SK-MEL-5 (cell line): ENCODE results near the gene PGAM5. TPM values are rescaled to one million over a fixed set of nuclear protein-coding genes. Genes with fewer than 3 reads are reported as not detected.
A peak's percentile ranks its signal among the peaks of the same experiment; 100 is the strongest.
"Not testable (repeated sequence)": the region's sequence is repeated elsewhere in the genome, so short reads cannot be mapped to it uniquely, and the experiment has no call there.

Experiments
- DNase-seq: peaks from one replicate; pipeline ENCODE4 v3.0.0-alpha.2; 2016; ENCODE audit warnings: low read depth, low spot score
- in situ Hi-C: cut with HindIII; loops from 2 replicates; pipeline ENCODE4 v1.10.0; 2016; ENCODE audit warnings: low sequenced_read_pairs, high pct_unique_total_duplicates, low pct_unique_long_range_greater_than_20kb
- total RNA-seq: library from RNA; depleted of rRNA; stranded (reverse); fragments of >200 nt; shearing (Covaris generic); gene quantifications from 2 replicates; pipeline ENCODE4 v1.2.3, GENCODE V29; 2014

The PGAM5 gene
- total RNA-seq, 1 experiment from 2014 or later: 46.6 TPM

DNA sequence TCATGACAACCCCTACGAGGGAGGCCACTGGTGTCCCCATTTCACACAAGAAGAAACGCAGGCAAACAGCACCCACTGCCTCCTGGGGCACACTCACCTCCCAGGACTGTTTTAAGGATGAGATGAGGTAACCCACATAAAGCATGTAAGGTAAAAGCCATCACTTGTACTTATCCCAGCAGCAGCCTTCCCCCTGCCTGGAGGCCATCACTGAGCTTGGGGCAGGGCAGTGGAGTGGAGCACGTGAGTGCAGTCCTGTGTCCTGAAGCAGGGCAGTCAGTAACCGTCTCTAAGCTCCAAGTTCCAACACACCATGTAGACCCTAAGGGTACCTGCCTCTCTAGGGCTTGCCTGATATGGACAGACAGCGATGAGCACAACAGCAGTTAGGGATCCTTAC lies 25.2 kb upstream of the PGAM5 start:
- in situ Hi-C loops: no loop called here
- DNase-seq: no peak

DNA sequence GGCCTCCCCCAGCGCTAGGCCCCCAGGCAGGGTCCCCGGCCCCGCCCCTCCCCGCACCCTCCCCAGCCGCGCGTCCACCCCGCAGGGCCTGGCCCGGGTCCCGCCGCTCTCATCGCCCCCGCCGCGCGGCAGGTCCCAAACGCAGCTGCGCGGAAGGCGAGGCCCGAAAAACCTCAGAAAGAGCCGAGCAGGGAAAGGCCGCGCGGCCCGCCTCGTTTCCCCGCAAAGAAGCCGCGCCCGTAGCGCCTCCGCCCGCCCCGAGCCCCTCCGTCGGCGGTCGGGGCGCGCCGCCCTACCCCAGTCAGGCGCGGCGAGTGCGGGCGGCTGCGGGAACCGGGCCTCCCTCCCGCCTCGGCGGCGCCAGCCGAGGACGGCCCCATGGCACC lies 23.8 kb upstream of the PGAM5 start:
- in situ Hi-C loops: no loop called here
- no peak for DNase-seq

DNA sequence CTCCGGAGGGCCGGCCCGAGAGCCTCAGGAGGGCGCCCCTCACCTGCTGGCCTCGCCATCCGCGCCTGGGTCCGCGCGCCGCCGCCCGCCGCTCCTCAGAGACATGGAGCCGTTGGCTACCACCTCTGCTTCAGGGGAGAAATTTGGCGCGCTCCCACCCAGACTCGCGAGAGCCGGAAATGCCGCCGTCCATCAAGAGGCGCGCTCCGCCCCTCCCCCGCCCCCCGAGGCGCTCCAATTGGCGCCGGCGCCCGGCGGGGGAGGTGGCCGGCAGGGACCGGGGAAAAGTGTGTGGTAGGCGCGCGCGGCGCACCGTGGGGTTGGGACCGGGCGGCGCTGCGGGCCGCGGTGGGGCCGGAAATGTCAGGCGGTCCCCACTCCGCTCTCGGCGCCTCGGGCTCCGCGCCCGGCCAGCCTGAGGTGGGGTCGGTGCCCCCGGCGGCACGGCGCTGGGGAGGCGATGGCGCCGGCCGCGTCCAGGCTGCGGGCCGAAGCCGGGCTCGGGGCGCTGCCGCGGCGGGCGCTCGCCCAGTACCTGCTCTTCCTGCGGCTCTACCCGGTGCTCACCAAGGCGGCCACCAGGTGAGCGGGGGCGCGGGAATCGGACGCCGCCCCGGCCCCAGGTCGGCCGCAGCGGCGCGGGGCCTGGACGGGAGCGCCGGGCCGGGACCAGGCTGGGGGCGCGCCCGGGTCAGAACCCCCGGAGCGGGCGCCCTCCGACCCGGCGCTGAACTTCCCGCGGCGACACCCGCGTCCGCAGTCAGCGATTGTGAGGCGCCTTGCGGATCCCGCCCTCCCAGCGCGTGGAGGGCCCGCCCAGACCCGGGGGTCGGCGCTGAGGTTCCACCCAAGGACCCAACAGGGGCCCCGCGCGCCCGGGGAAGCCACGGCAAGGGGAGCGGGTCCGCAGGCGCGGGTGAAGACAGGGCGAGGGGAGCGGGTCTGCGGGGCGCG lies 23.2 kb upstream of the PGAM5 start, which contains the start of the genes POLE and PXMP2:
Gene POLE, minus strand, starts transcription at position 132 of the 954 bp plus-strand sequence. Its CDS starts 27 bp downstream, at position 105.
Gene PXMP2, plus strand, starts transcription at position 377 of the 954 bp plus-strand sequence. Its CDS starts 84 bp downstream, at position 461.
- DNase-seq: peak; percentile 93
- in situ Hi-C loops: no loop called here

DNA sequence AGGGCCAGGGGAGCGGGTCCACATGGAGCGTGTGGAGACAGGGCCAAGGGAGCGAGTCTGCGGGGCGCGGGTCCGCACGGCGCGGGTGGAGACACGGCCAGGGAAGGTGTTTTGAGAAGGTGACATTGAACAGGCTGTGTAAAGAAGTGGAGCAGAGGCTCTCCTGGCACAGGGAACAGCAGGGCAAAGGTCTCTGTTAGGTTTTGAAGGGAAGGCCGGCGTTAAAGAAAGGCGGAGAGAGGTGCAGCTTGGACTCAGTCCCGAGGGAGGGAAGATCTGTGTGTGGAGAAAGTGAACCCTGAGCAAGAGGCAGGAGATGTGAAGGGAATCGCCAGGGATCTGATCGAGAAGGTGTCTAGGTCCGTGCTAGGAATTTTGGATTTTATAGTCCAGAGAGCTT lies 21.4 kb upstream of the PGAM5 start:
- in situ Hi-C loops: no loop called here
- DNase-seq: no peak

DNA sequence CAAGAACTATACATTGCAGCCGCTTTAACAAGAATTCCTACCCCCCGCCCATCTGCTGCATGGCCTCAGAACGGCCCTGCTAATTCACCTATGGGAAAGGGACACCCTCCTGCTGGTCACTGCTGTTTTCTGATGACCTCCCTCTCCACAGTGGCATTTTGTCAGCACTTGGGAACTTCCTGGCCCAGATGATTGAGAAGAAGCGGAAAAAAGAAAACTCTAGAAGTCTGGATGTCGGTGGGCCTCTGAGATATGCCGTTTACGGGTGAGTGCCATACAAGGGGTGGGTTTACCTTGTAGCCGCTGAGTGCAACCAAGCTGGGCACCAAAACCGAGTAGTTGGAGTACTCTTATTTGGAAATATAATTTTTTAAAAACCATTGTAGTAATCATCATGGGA lies 20.5 kb upstream of the PGAM5 start:
- DNase-seq: no peak
- in situ Hi-C loops: no loop called here

DNA sequence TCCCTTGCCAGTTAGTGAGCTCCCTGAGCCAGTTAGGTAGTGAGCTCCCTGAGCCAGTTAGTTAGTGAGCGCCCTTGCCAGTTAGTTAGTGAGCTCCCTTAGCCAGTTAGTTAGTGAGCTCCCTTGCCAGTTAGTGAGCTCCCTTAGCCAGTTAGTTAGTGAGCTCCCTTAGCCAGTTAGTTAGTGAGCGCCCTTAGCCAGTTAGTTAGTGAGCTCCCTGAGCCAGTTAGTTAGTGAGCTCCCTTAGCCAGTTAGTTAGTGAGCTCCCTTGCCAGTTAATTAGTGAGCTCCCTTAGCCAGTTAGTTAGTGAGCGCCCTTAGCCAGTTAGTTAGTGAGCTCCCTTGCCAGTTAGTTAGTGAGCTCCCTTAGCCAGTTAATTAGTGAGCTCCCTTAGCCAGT lies 18.6 kb upstream of the PGAM5 start:
- in situ Hi-C loops, DNase-seq: not testable (repeated sequence)

DNA sequence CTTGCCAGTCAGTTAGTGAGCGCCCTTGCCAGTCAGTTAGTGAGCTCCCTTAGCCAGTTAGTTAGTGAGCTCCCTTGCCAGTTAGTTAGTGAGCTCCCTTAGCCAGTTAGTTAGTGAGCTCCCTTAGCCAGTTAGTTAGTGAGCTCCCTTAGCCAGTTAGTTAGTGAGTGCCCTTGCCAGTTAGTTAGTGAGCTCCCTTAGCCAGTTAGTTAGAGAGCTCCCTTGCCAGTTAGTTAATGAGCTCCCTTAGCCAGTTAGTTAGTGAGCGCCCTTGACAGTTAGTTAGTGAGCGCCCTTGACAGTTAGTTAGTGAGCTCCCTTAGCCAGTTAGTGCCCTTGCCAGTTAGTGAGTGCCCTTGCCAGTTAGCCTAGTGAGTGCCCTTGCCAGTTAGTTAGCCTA lies 15.8 kb upstream of the PGAM5 start:
- in situ Hi-C loops, DNase-seq: not testable (repeated sequence)

DNA sequence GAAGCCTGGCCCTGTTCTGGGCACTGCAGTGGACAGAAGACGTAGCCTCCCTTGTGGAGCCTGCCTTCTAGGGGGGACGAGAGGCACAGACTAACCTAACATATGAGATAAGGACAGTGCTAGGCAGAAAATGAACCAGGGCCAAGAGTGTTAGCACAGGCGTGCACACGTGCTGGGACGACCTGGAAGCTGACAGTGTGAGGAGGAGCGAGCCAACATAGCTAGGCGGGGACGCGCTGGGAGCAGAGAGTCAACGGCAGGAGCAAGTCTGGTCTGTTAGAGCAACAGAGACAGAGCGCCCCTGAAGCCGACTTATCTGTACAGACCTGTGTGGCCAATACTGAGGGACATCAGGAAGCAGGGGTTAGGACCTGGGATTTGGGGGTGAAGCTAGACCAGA lies 15.2 kb upstream of the PGAM5 start:
- no peak for DNase-seq
- in situ Hi-C loops: no loop called here

DNA sequence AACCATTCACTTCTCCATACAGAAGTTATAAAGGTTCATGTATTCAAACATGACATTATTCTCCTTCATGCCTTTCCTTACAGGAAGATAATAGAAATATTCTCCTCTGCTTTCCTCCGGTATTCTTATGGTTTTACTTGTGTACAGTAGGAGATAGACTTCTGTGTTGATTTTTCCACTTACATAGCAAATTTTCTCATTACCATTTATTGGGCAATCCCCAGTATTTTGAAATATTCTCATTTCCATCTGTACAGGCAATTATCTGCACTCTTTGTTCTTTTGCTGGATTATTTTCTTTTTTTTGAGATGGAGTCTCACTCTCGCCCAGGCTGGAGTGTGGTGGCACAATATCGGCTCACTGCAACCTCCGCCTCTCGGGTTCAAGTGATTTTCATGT lies 12.3 kb upstream of the PGAM5 start:
- in situ Hi-C loops: no loop called here
- no peak for DNase-seq

DNA sequence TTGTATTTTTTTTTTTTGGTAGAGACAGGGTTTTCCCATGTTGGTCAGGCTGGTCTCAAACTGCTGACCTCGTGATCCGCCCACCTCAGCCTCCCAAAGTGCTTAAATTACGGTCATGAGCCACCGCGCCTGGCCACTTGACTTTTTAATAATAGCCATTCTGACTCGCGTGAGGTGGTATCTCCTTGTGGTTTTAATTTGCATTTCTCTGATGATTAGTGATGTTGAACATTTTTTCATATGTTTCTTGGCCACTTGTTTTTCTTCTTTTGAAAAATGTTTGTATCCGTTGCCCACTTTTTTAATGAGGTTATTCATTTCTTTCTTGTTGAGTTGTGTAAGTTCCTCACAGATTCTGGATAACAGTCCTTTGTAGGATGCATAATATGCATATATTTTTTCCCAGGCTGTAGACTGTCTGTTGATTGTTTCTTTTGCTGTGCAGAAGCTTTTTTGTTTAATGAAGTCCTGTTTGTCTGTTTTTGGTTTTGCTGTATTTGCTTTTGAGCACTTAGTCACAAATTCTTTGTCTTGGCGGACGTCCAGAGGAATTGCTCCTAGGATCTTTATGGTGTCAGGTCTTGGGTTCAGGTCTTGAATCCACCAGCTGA lies 10.3 kb upstream of the PGAM5 start:
- DNase-seq: no peak
- in situ Hi-C loops: no loop called here

DNA sequence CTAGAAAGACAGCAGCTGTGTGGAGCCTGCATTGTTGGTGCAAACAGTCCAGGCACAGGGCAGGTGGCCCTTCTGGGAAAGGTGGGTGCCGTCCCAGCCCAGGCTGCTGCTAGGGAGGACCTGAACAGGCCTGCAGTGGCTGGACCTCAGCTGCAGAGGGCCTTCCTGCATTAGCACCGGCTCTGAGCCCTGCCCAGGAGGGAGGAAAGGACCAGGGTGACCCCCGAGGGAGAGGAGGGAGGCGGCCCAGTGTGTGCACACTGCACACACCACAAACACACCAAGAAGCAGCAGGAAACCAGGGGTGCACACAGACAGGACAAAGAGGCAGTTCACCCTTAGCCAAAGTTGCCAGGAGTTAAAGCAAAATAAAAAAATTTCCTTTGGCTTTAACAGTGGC lies 8.0 kb upstream of the PGAM5 start:
- DNase-seq: no peak
- in situ Hi-C loops: no loop called here

DNA sequence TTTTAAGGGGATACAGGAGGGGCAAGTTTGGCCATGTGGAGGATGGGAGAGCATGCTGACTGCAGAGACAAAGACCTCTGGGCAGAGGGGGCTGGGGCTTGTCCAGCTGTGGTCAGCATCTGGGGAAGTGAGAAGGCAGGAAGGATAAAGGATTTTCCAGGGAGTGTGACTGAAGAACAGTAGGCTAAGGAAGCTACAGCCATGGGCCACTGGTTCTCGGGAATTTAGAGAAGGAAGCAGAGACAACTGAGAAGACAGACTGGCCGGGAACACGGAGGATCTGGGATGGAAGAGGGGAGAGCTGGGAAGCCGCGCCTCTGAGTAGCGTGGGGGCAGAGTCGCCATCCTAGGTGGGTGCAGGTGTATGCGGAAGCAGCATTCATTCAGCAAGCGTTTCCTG lies 7.0 kb upstream of the PGAM5 start:
- in situ Hi-C loops: no loop called here
- DNase-seq: no peak

DNA sequence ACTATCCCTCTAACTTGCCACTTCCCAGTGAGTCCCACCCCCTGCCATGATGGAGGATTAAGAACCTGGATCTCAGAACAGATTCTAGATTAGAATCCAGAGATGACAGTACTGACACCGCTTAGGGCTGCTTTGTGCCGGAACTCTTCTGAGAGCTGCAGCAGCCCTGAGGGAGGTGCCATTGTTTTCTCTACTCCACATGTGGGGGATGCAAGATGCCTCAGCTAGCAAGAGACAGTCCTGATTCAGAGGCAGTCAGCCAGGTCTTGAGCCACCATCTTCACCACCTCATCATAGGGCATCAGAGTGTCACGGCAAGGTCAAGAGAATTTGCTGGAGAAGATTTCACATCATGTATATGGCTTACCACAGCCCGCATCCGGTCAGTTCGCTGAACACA lies 3.4 kb upstream of the PGAM5 start:
- no peak for DNase-seq
- in situ Hi-C loops: no loop called here

DNA sequence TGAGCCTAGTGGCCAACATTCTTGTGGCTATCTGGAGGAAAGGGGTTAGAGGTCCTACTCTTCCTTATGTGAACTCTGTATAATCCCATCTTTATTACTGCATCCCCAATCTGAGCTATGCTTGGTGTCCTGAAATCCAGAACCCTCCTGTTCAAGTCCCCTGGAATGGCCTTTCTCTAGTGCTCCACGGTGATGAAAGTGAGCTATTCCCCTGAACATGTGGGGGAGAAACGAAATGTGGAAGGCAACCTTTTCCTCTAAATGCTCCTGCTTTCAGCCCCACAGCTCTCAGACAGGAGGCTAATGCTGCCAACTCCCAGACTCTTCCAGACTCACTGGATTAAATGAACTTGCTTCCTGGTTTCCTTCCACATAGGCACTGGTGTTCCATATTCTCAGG lies 2.5 kb upstream of the PGAM5 start:
- no peak for DNase-seq
- in situ Hi-C loops: no loop called here

DNA sequence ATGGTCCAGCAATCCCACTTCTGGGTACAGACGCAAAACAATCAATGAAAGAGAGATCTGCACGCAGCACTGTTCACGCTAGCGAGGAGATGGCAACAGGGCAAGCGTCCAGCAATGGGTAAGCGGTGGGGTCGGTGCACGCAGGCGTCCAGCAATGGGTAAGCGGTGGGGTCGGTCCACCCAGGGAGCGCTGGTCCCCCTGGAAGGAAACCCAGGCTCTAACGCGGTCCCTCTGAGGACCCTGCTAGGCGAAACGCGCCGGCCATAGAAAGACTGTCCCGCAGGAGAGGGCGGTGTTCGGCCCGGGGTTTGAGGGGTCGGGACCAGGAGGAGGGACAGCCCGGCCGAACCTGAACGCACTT lies 618 bp upstream of the PGAM5 start:
- in situ Hi-C loops: no loop called here
- DNase-seq: no peak

DNA sequence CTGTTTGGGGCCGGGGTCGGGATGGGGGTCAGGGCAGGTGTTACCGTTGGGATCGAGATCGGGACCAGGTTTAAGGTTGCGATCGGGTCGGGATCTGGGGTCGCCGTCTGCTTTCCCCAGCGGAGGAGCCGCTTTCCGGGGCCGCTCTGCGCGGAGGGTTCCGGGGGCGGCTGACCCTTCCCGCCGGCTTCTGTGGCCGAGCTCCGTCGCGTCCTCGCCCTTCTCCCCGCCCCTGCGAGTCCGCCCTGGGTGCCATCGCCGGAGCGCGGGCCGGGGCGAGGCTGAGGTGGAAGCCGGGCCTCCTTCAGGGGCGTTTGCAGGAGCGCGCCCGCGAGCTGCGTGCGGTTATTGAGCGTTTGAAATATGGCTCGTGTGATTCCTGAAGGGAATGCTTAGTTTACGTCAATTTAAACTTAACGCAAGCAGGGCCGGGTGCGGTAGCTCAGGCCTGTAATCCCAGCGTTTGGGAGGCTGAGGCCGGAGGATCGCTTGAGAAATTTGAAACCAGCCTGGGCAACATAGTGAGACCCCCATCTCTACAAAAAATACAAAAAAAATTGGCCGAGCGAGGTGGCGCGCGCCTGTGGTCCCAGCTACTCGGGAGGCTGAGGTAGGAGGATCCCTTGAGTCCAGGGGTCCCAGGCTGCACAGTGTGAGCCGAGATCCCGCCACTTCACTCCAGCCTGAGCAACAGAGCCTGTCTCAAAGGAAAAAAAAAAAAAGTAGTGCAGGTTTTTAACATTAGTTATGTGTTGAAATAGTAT lies 620 bp downstream of the PGAM5 start:
- no peak for DNase-seq
- in situ Hi-C loops: no loop called here

DNA sequence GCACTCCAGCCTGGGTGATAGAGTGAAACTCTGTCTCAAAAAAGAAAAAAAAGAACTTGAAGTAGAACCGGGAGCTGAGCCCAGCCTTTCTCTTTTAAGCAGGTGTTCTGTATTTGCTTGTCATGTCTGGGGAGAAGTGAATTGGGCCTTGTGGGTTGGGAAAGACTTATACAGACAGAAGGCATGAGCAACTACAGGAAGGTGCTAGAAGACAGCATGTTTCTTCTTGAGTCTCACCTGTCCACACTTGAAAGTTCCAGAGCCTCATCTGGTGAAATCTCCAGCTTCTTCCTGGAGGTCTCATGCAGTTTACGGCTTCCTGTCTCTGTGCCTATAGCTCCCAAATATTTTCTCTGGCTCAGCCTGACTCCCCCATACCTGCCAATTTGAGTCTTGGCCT lies 2.5 kb downstream of the PGAM5 start:
- DNase-seq: no peak
- in situ Hi-C loops: no loop called here

DNA sequence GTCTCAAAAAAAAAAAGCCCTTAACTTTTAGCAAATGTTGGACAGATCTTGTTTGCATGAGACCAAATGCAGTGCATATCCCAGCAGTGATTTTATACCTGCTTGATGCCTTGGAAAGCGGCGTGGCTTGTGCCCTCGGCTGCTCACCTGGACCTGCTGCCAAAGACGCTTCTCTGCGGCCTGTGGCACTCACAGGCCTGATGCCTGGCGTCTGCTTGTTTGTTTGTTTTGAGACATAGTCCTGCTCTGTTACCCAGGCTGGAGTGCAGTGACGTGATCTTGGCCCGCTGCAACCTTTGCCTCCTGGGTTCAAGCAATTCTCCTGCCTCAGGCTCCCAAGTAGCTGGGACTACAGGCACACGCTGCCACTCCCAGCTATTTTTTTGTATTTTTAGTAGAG lies 5.2 kb downstream of the PGAM5 start:
- in situ Hi-C loops: no loop called here
- no peak for DNase-seq
